Measurements from ENCODE around the gene CD27. TPM values are rescaled to one million over a fixed set of nuclear protein-coding genes. Genes with fewer than 3 reads are reported as not detected.

CD27 gene
- total and polyA plus RNA-seq, 8 donors, result 1.2 to 3.2 (median 2.2) TPM

DNA sequence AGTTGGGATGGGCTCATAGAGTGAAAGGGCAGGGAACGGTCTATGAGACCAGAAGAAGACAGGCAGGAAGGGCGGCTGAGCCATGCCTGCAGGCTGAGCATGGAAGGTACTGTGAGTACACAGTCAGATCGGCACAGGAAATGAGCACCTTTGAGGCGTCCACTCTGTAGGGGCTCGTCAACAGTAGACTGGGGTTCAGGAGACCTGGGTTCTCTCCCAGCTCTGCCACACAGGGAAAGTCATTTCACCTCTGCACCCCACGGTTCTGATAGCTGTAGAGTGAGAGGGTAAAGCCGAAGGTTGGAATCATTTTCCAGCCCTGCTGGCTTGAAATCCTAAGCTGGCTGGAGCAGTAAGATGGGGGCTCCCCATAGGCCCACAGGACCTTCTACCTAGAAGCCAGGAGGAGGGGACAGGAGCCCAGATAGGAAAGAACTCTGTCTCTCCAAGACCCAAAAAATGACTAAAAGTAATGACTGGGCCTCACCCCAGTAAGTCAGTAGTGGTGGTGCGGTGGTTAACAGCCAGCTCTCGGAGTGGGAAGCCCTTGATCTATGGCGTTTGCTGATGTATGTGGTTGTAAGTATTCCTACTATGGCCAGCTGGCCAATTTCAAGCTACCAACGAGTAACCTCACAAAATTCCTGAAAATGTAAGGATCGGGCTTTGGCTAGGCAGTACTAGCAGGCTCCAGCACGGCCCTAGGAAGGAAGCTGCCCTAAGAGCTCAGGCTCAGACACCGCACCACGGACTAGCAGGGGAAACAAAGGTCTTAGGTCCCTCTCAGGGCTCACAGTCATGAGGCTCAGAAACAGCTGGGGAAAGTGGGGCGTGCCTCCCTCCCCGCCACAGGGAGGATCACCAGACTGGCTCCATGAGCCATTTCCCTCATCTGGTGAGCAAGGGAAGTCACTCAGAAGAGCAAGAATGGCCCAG, 10.3 kb upstream of the CD27 start:
- TF ChIP-seq, protein P1, sequence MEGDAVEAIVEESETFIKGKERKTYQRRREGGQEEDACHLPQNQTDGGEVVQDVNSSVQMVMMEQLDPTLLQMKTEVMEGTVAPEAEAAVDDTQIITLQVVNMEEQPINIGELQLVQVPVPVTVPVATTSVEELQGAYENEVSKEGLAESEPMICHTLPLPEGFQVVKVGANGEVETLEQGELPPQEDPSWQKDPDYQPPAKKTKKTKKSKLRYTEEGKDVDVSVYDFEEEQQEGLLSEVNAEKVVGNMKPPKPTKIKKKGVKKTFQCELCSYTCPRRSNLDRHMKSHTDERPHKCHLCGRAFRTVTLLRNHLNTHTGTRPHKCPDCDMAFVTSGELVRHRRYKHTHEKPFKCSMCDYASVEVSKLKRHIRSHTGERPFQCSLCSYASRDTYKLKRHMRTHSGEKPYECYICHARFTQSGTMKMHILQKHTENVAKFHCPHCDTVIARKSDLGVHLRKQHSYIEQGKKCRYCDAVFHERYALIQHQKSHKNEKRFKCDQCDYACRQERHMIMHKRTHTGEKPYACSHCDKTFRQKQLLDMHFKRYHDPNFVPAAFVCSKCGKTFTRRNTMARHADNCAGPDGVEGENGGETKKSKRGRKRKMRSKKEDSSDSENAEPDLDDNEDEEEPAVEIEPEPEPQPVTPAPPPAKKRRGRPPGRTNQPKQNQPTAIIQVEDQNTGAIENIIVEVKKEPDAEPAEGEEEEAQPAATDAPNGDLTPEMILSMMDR (IDR thresholded peaks at IDR 0.05), result no peak

DNA sequence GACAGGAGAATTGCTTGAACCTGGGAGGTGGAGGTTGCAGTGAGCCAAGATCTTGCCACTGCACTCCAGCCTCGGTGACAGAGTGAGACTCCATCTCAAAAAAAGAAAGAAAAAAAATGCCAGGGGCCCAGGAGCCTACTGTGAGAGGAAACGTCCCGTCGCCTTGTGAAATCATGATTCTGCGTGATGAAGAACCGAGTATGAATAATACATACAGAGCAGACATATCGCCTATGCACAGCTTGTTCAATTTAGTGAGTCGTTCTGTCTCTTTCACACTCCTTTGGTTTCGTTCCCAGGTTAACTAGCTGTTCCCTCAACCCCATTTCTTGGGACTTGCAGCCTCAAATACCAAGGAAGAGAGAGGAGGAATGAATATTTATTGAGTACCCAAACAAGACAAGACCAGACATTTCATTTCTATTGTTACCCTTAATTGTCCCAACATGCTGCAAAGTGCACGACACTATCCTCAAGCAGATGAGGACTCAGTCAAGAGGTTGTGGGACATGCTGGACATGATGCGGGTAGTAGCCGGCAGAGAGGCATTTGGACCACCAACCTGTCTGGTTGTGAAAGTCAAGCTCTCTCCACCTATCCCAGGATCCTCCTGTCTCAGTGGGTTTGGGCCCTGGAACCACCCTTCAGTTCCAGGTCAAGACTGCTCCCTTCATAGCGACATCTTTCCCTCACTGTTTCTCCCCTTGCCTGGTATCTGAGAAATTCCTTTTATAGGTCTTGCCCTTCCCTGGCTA, 8.6 kb upstream of the CD27 start:
- Histone ChIP-seq H3K4me1 (peaks cover 3 to 8% of the 10 kb centered on the region in 2 donors), H3K27ac (no peak overlapping the region), H3K4me3 (no peak overlapping the region), H3K9me3 (no peaks in the 10 kb centered on the region), H3K27me3 (no peaks in the 10 kb centered on the region), H3K36me3 (no peaks in the 10 kb centered on the region)
- ATAC-seq (no peak), DNase-seq (no peak)
- intact Hi-C loops (cut with DNase I), result no loop called here
- TF ChIP-seq, protein P1 (IDR thresholded peaks at IDR 0.05), result no peak

More for the DNA sequence above, 10.3 kb upstream of the CD27 start:
- DNase-seq, result no peak
- ATAC-seq, result no peak
- intact Hi-C loops (cut with DNase I), result no loop called here
- no peak overlapping the region for H3K27ac ChIP-seq
- no peaks in the 10 kb centered on the region for H3K9me3 ChIP-seq
- H3K4me3 ChIP-seq, result no peak overlapping the region
- no peaks in the 10 kb centered on the region for H3K36me3 ChIP-seq
- peaks cover 12 to 22% of the 10 kb centered on the region in 2 donors for H3K4me1 ChIP-seq
- no peaks in the 10 kb centered on the region for H3K27me3 ChIP-seq

- intact Hi-C loops (cut with DNase I), result no loop called here
- TF ChIP-seq, protein P1 (IDR thresholded peaks at IDR 0.05), result no peak
- no peak for DNase-seq
These were observed 7.2 kb upstream of the CD27 start for GRCh38 chr12:6437586-6437985.

DNA sequence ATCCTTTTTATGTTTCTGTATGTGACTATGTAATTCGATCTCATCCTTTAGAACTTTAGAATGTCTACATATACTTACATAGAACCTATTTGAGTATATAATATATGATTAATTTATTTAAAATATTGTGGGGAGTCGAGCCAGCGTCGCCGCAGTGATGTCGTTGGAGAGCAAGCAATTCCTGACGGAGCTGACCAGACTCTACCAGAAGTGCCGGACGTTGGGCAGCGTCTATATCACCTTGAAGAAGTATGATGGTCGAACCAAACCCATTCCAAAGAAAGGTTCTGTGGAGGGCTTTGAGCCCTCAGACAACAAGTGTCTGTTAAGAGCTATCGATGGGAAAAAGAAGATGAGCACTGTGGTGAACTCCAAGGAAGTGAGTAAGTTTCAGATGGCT, 6.4 kb upstream of the CD27 start:
- Histone ChIP-seq H3K9me3 (no peaks in the 10 kb centered on the region), H3K4me1 (no peaks in the 10 kb centered on the region), H3K4me3 (no peak overlapping the region), H3K36me3 (peaks cover 0 to 4% of the 10 kb centered on the region in 2 donors), H3K27me3 (no peaks in the 10 kb centered on the region), H3K27ac (no peak overlapping the region)
- ATAC-seq (no peak), DNase-seq (no peak)
- intact Hi-C loops (cut with DNase I), result no loop called here
- TF ChIP-seq, protein P1 (IDR thresholded peaks at IDR 0.05), result no peak

More at GRCh38 chr12:6437586-6437985, 7.2 kb upstream of the CD27 start:
- H3K27me3 ChIP-seq, result no peaks in the 10 kb centered on the region
- ATAC-seq, result no peak
- H3K4me1 ChIP-seq, result no peaks in the 10 kb centered on the region
- no peak overlapping the region for H3K27ac ChIP-seq
- H3K9me3 ChIP-seq, result no peaks in the 10 kb centered on the region
- H3K36me3 ChIP-seq, result no peaks in the 10 kb centered on the region
- no peak overlapping the region for H3K4me3 ChIP-seq

GRCh38 chr12:6440391-6440790, 4.4 kb upstream of the CD27 start:
- Histone ChIP-seq H3K9me3 (no peaks in the 10 kb centered on the region), H3K27me3 (no peaks in the 10 kb centered on the region), H3K36me3 (peaks cover 0 to 10% of the 10 kb centered on the region in 2 donors), H3K4me3 (no peak overlapping the region), H3K27ac (no peak overlapping the region), H3K4me1 (no peaks in the 10 kb centered on the region)
- TF ChIP-seq, protein P1 (IDR thresholded peaks at IDR 0.05), result no peak
- no peak for DNase-seq
- ATAC-seq, result no peak
- intact Hi-C loops (cut with DNase I), result no loop called here

All from left lung (tissue), 10 donors.